NOMO-1 (cell line): ENCODE results near the gene CDH2.

Source experiments
- DNase-seq, 2 experiments: peaks; one replicate each; lab custom pipeline; 2025; ENCODE audit not compliant: unreplicated experiment in 2 of 2; lab: John Stamatoyannopoulos, UW

The CDH2 gene

GRCh38 chr18:28128659-28128980 is 48.3 kb downstream of the CDH2 start:
- DNase-seq, result no peak

GRCh38 chr18:28127763-28128658 is 48.9 kb downstream of the CDH2 start:
- no peak for DNase-seq

- DNase-seq, result no peak
Measured at GRCh38 chr18:28127228-28127627, 49.7 kb downstream of the CDH2 start.

GRCh38 chr18:28126768-28127167 is 50.2 kb downstream of the CDH2 start:
- no peak for DNase-seq

GRCh38 chr18:28125051-28125450 is 51.9 kb downstream of the CDH2 start:
- no peak for DNase-seq

- no peak for DNase-seq
Measured at GRCh38 chr18:28124131-28125029, 52.5 kb downstream of the CDH2 start.

- no peak for DNase-seq
Measured at GRCh38 chr18:28123401-28124030, 53.4 kb downstream of the CDH2 start.

GRCh38 chr18:28120828-28121515 is 56.0 kb downstream of the CDH2 start:
- DNase-seq, result no peak

- no peak for DNase-seq
Measured at GRCh38 chr18:28116461-28116860, 60.5 kb downstream of the CDH2 start.

GRCh38 chr18:28115149-28115550 is 61.8 kb downstream of the CDH2 start:
- no peak for DNase-seq

- DNase-seq, result no peak
Measured at GRCh38 chr18:28114472-28114871, 62.5 kb downstream of the CDH2 start.

- no peak for DNase-seq
Measured at GRCh38 chr18:28113271-28114029, 63.5 kb downstream of the CDH2 start.

GRCh38 chr18:28112056-28112470 is 64.9 kb downstream of the CDH2 start:
- DNase-seq, result no peak

- no peak for DNase-seq
Measured at GRCh38 chr18:28110924-28111323, 66.0 kb downstream of the CDH2 start.

GRCh38 chr18:28109781-28110560 is 67.0 kb downstream of the CDH2 start:
- DNase-seq, result no peak

GRCh38 chr18:28108814-28109213 is 68.1 kb downstream of the CDH2 start:
- DNase-seq, result no peak

- DNase-seq, result no peak
Measured at GRCh38 chr18:28108254-28108653, 68.7 kb downstream of the CDH2 start.

- DNase-seq, result no peak
Measured at GRCh38 chr18:28099237-28099636, 77.7 kb downstream of the CDH2 start.

GRCh38 chr18:28095631-28096030 is 81.3 kb downstream of the CDH2 start:
- DNase-seq, result no peak
